Measurements from ENCODE around the gene CRTC3.
"Not testable (repeated sequence)": the region's sequence is repeated elsewhere in the genome, so short reads cannot be mapped to it uniquely, and the experiment has no call there.

The CRTC3 gene

DNA sequence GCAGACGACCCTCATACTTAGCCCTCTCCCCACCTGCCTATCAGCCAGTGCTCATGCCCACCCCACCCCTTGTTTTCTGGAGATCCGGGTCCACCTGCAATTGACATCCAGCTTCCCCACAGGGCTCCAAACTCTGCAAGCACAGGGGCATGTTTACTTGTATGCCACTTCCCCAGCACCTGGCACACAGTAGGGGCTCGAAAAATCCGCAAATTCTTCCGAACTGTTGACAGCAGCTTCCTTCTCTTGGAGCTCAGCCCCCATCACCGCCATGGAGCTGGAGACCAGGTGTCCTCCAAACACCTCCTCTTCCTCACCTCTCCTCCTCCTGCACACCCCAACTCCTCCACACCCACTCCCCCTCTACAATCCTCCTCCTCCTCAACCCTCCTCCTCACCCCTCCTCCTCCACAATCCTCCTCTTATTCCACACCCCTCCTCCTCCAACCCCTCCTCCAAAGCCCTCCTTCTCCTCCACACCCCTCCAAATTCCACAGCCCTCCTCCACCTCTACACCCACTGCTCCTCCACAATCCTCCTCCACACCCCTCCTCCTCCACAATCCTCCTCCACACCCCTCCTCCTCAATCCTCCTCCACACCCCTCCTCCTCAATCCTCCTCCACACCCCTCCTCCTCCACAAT lies 117.1 kb downstream of the CRTC3 start:
- H3K4me3 ChIP-seq (ENCODE audit: low read length), result no peak overlapping the region
- peaks cover 24% of the 10 kb centered on the region for H3K4me1 ChIP-seq (ENCODE audit: control insufficient read depth, insufficient read depth, low read length)
- H3K27me3 ChIP-seq (ENCODE audit: control insufficient read depth, insufficient read depth, low read length), result no peaks in the 10 kb centered on the region
- peaks cover 22% of the 10 kb centered on the region for H3K36me3 ChIP-seq (ENCODE audit: insufficient read depth, low read length)
- H3K9ac ChIP-seq (ENCODE audit: low read depth, low read length), result no peak overlapping the region
- H3K9me3 ChIP-seq (replicated peaks; ENCODE audit: low read length), result no peaks in the 10 kb centered on the region
- H3K4me2 ChIP-seq (ENCODE audit: low read length), result no peak overlapping the region

GRCh38 chr15:90647326-90647725 lies 117.6 kb downstream of the CRTC3 start:
- H3K4me1 ChIP-seq (ENCODE audit: control insufficient read depth, insufficient read depth, low read length), result peaks cover 24% of the 10 kb centered on the region
- no peak overlapping the region for H3K9ac ChIP-seq (ENCODE audit: low read depth, low read length)
- H3K27me3 ChIP-seq (ENCODE audit: control insufficient read depth, insufficient read depth, low read length), result no peaks in the 10 kb centered on the region
- no peak overlapping the region for H3K4me3 ChIP-seq (ENCODE audit: low read length)
- no peaks in the 10 kb centered on the region for H3K9me3 ChIP-seq (replicated peaks; ENCODE audit: low read length)
- H3K36me3 ChIP-seq (ENCODE audit: insufficient read depth, low read length), result peaks cover 17% of the 10 kb centered on the region
- no peak overlapping the region for H3K4me2 ChIP-seq (ENCODE audit: low read length)

- Histone ChIP-seq H3K4me3 (ENCODE audit: low read length) (no peak overlapping the region), H3K4me2 (ENCODE audit: low read length) (peak overlapping the region; percentile 26), H3K9me3 (replicated peaks; ENCODE audit: low read length) (no peaks in the 10 kb centered on the region), H3K27me3 (ENCODE audit: control insufficient read depth, insufficient read depth, low read length) (no peaks in the 10 kb centered on the region), H3K36me3 (ENCODE audit: insufficient read depth, low read length) (peaks cover 7% of the 10 kb centered on the region), H3K9ac (ENCODE audit: low read depth, low read length) (no peak overlapping the region), H3K4me1 (ENCODE audit: control insufficient read depth, insufficient read depth, low read length) (peaks cover 24% of the 10 kb centered on the region)
These were observed 118.7 kb downstream of the CRTC3 start for GRCh38 chr15:90648137-90649070.

DNA sequence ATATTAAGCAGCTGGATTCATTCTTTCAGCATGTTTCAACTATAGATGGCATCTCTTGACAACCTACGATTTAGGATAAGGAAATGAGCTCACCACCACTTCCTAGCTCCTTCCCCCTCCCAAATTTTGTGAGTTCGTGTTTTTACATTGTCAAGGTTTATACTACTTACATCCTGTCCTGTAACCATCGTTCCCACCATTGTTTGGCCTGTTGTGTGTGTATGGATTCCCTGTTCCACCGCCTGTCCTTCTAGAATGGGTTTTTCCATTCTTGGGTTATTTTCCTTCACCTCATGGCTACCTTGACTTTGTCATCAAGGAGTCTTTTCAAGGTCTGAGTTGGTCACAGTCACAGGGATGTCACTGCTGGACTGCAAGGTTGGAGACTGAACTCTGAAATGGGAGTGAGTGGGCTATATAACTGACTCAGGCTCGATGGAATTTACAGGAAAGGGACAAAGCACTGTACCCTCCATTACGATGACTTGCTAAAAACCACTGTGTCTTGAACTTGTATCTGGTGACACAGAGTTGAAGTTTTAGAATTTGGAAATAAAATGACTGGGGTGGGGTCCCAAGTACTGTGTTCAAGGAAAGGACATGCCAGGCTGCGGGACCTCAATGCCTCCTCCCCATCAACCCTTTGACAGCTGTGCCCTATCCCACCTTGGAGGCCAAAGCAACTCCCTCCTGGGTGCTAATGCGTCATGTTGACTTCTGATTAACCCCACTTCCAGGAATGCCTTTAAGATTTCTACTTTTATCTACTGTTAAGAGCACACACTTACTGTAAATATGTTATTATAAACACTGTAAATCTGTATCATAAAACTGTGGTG lies 120.6 kb downstream of the CRTC3 start:
- Histone ChIP-seq H3K4me1 (ENCODE audit: control insufficient read depth, insufficient read depth, low read length) (peaks cover 29% of the 10 kb centered on the region), H3K9ac (ENCODE audit: low read depth, low read length) (peak overlapping the region; percentile 36), H3K36me3 (ENCODE audit: insufficient read depth, low read length) (no peaks in the 10 kb centered on the region), H3K4me2 (ENCODE audit: low read length) (peak overlapping the region; percentile 4), H3K27me3 (ENCODE audit: control insufficient read depth, insufficient read depth, low read length) (no peaks in the 10 kb centered on the region), H3K4me3 (ENCODE audit: low read length) (no peak overlapping the region), H3K9me3 (replicated peaks; ENCODE audit: low read length) (no peaks in the 10 kb centered on the region)

- no peaks in the 10 kb centered on the region for H3K9me3 ChIP-seq (replicated peaks; ENCODE audit: low read length)
- no peaks in the 10 kb centered on the region for H3K36me3 ChIP-seq (ENCODE audit: insufficient read depth, low read length)
- no peak overlapping the region for H3K4me3 ChIP-seq (ENCODE audit: low read length)
- H3K9ac ChIP-seq (ENCODE audit: low read depth, low read length), result no peak overlapping the region
- H3K27me3 ChIP-seq (ENCODE audit: control insufficient read depth, insufficient read depth, low read length), result no peaks in the 10 kb centered on the region
- no peak overlapping the region for H3K4me2 ChIP-seq (ENCODE audit: low read length)
- H3K4me1 ChIP-seq (ENCODE audit: control insufficient read depth, insufficient read depth, low read length), result peaks cover 29% of the 10 kb centered on the region
These were observed 121.4 kb downstream of the CRTC3 start for GRCh38 chr15:90650956-90651689.

- Histone ChIP-seq H3K9me3 (replicated peaks; ENCODE audit: low read length) (no peaks in the 10 kb centered on the region), H3K9ac (ENCODE audit: low read depth, low read length) (peak overlapping the region; percentile 58), H3K4me3 (ENCODE audit: low read length) (no peak overlapping the region), H3K27me3 (ENCODE audit: control insufficient read depth, insufficient read depth, low read length) (no peaks in the 10 kb centered on the region), H3K36me3 (ENCODE audit: insufficient read depth, low read length) (no peaks in the 10 kb centered on the region), H3K4me1 (ENCODE audit: control insufficient read depth, insufficient read depth, low read length) (peaks cover 18% of the 10 kb centered on the region), H3K4me2 (ENCODE audit: low read length) (no peak overlapping the region)
These were observed 124.8 kb downstream of the CRTC3 start for GRCh38 chr15:90654233-90655136.

DNA sequence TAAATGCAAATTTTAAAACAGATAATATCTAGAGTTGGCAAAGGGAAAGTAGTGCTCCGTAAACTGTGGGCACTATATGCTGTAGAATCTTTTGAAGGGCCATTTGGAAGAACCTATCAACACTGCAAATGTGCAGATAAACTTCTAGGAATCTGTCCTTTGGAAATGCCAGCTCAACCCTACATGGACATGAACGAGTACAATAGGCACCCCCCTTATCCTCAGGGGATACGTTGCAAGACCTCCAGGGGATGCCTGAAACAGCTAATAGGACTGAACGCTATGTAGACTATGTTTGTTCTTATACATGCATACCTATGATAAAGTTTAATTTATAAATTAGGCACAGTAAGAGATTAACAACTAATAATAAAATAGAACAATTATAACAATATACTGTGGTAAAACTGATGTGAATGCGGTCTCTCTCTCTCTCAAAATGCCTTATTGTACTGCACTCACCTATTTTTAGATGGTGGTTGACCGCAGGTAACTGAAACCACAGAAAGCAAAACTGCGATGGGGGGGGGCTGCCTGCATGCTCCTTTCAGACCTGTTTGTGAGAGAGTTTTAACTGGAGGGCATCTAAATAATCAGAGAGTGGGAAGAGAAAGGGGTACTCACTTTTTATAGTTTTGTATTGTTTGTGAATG lies 127.9 kb downstream of the CRTC3 start:
- peaks cover 18% of the 10 kb centered on the region for H3K4me1 ChIP-seq (ENCODE audit: control insufficient read depth, insufficient read depth, low read length)
- not testable (repeated sequence) for H3K4me3 ChIP-seq (ENCODE audit: low read length); H3K36me3 ChIP-seq (ENCODE audit: insufficient read depth, low read length); H3K27me3 ChIP-seq (ENCODE audit: control insufficient read depth, insufficient read depth, low read length); H3K9me3 ChIP-seq (replicated peaks; ENCODE audit: low read length); H3K4me2 ChIP-seq (ENCODE audit: low read length); H3K9ac ChIP-seq (ENCODE audit: low read depth, low read length)

DNA sequence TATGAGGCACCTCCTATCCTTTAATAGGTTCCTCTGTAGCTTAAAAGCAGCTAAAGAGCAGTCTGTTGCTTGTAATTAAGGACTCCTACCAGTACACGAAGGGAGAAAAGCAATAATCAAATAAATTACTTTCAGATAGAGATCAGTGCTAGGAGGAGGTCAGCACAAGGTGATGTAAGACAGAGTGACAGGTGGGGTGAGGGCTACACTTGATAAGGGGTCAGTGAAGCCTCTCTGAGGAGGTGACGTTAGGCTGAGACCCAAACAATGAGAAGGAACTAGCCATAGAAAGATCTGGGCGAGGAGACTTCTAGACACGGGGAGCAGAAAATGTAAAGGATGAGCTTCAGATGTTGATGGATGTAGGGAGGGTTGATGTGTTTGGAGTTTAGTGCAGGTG lies 129.8 kb downstream of the CRTC3 start:
- no peaks in the 10 kb centered on the region for H3K36me3 ChIP-seq (ENCODE audit: insufficient read depth, low read length)
- H3K4me2 ChIP-seq (ENCODE audit: low read length), result no peak overlapping the region
- no peak overlapping the region for H3K4me3 ChIP-seq (ENCODE audit: low read length)
- H3K27me3 ChIP-seq (ENCODE audit: control insufficient read depth, insufficient read depth, low read length), result no peaks in the 10 kb centered on the region
- H3K9me3 ChIP-seq (replicated peaks; ENCODE audit: low read length), result no peaks in the 10 kb centered on the region
- H3K4me1 ChIP-seq (ENCODE audit: control insufficient read depth, insufficient read depth, low read length), result peaks cover 17% of the 10 kb centered on the region
- H3K9ac ChIP-seq (ENCODE audit: low read depth, low read length), result no peak overlapping the region

DNA sequence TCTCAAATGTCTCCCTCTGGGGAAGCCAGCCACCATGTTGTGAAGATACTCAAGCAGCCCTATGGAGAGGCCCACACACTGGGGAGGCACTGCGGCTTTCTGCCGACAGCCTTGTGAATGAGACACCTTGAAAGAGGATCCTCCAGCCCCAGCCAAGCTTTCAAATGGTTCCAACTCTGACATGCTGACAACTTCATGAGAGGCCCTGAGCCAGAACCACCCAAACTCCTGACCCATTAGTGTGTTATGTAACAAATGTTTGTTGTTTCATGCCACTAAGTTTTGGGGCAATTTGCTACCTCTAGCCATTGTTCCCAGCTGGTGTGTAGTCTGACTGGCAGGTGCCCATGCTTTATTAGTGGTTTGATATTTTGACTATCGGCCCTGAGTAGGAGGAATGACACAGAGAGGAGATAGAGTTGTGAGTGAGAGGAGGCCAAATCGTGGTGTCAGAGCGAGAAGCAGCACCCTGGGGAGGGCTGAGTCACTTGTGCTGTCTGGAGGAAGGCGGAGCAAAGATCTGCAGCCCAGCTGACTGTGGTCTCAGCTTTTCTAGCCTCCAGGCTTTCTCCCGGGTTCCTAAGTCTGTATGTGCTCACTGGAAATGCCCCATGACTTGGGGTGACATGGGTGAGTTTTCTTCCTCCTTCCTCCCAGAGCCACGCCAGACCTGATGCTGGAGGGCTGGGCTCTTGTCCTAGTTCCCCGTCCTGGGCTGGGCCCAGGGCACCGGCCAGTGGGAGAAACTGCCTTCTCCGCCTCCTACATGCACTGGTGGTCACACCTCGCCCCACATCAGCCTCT lies 130.7 kb downstream of the CRTC3 start:
- Histone ChIP-seq H3K4me3 (ENCODE audit: low read length) (peak overlapping the region; percentile 31), H3K9me3 (replicated peaks; ENCODE audit: low read length) (no peaks in the 10 kb centered on the region), H3K36me3 (ENCODE audit: insufficient read depth, low read length) (no peaks in the 10 kb centered on the region), H3K4me2 (ENCODE audit: low read length) (peak overlapping the region; percentile 77), H3K27me3 (ENCODE audit: control insufficient read depth, insufficient read depth, low read length) (no peaks in the 10 kb centered on the region), H3K4me1 (ENCODE audit: control insufficient read depth, insufficient read depth, low read length) (peaks cover 18% of the 10 kb centered on the region), H3K9ac (ENCODE audit: low read depth, low read length) (no peak overlapping the region)
